Sigmoid colon (tissue), 4 donors: ENCODE results near the gene TP53I13.

Source experiments
- CTCF ChIP-seq, 4 experiments: fragments of 450-650 bp in 3 of 4; fragments of 200-600 bp in 1 of 4; IDR thresholded peaks; one replicate each; pipeline ENCODE4 v1.5.1; 2016 to 2019; ENCODE audit warnings: antibody characterized with exemption in 4 of 4, mild to moderate bottlenecking in 3 of 4, moderate library complexity in 2 of 4
- EP300 ChIP-seq, 4 donors: sonication (generic); formaldehyde crosslinking; IDR thresholded peaks; one replicate each; pipeline ENCODE4 v1.6.1; 2017; ENCODE audit warnings: antibody characterized with exemption in 4 of 4
- POLR2A ChIP-seq, 2 donors: fragments of 450-650 bp; IDR thresholded peaks; one replicate each; pipeline ENCODE4 v1.6.1; 2016; ENCODE audit warnings: antibody characterized with exemption in 2 of 2, mild to moderate bottlenecking in 2 of 2, moderate library complexity in 2 of 2
- POLR2AphosphoS5 ChIP-seq, 4 donors: sonication (generic); formaldehyde crosslinking; IDR thresholded peaks; one replicate each; pipeline ENCODE4 v1.6.1; 2017; ENCODE audit warnings: antibody characterized with exemption in 4 of 4

- no peak for TF ChIP-seq EP300 (IDR thresholded peaks at IDR 0.05)
- TF ChIP-seq POLR2A (IDR thresholded peaks at IDR 0.05), result no peak
- TF ChIP-seq CTCF (IDR thresholded peaks at IDR 0.05), result peak in 1 of 4 experiments; percentile 11
- peak in 1 of 4 donors; percentile 27 for TF ChIP-seq POLR2AphosphoS5 (IDR thresholded peaks at IDR 0.05)
Measured at GRCh38 chr17:29588562-29589411, 20.3 kb downstream of the TP53I13 start.
